WI38 (cell line): ENCODE measurements around the gene NEURL3.
"Not testable (repeated sequence)": the region's sequence is repeated elsewhere in the genome, so short reads cannot be mapped to it uniquely, and the experiment has no call there.

Source experiments
- H3K4me3 ChIP-seq: 2 replicates; pipeline ENCODE4 v1.5.1; 2011; ENCODE audit warnings: low read depth, mild to moderate bottlenecking, control low read depth, low read length
- TF ChIP-seq, protein P1 (sequence below): IDR thresholded peaks from 2 replicates; pipeline ENCODE4 v1.5.1; 2012; ENCODE audit warnings: low read depth, mild to moderate bottlenecking, control low read depth, low read length

The NEURL3 gene

DNA sequence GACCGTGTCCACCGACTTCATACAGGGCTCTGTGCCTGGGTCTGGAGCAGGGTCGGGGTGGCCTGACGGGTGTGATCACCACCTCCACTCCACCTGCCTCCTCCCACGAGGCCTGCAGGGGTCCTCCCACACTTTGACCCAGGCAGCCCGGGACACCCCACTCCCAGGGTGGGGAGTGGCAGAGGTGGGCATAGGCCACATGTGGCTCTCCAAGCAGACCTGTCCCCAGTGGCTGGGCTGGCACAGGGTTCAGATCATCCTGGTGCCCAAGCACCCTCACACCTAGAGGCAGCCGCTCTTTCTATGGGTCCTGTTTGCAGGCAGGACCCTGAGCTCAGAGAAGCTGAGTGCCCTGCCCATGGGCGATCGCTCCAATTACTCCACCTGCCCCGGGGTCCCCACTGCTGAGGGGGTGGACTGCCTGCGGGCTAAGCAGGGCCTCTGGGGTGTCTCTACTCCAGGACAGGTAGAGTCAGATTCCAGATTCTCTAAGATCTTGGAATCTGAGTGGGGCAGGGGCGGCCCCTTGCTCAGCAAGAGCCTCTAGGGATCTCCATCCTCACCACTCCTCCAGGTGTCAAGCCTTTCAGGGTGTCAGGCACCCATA lies 1.4 kb downstream of the NEURL3 start:
- no peak overlapping the region for H3K4me3 ChIP-seq
- TF ChIP-seq, protein P1, sequence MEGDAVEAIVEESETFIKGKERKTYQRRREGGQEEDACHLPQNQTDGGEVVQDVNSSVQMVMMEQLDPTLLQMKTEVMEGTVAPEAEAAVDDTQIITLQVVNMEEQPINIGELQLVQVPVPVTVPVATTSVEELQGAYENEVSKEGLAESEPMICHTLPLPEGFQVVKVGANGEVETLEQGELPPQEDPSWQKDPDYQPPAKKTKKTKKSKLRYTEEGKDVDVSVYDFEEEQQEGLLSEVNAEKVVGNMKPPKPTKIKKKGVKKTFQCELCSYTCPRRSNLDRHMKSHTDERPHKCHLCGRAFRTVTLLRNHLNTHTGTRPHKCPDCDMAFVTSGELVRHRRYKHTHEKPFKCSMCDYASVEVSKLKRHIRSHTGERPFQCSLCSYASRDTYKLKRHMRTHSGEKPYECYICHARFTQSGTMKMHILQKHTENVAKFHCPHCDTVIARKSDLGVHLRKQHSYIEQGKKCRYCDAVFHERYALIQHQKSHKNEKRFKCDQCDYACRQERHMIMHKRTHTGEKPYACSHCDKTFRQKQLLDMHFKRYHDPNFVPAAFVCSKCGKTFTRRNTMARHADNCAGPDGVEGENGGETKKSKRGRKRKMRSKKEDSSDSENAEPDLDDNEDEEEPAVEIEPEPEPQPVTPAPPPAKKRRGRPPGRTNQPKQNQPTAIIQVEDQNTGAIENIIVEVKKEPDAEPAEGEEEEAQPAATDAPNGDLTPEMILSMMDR: no peak

DNA sequence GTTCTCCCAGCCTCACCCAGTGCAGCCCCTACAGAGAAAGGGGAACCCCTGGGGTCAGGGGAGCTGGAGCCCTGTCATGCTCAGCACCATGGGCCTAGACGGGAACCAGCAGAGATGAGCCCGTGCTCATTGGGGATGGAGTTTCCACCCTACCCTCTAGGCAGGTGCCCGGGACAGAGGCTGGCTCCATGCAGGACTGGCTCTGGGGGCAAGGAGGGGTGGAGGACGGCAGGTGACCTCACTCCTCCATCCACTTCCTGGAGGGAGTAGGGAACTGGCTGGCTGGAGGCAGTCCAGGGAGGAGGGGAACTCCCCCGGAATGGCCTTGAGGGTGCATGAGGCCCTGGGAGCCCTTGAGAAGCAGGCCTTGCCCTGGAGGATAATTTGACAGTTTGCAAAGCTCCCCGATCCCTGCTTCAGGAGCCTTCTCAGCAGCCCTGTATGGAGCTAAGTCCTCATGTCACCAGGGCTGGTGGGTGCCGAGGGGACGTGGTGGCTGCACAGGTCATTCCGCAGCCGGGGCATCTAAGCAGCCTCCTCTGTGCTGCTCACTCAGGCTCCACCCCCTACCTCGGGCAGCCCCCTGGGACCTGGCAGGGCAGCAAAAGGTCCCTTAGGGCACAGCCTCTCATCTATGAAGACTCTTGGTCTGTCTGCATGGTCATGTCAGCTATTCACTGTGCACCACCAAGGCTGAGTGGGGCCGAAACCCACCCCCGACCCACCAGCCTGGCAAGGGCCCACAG lies 2.1 kb downstream of the NEURL3 start:
- H3K4me3 ChIP-seq: no peak overlapping the region
- TF ChIP-seq, protein P1: no peak

DNA sequence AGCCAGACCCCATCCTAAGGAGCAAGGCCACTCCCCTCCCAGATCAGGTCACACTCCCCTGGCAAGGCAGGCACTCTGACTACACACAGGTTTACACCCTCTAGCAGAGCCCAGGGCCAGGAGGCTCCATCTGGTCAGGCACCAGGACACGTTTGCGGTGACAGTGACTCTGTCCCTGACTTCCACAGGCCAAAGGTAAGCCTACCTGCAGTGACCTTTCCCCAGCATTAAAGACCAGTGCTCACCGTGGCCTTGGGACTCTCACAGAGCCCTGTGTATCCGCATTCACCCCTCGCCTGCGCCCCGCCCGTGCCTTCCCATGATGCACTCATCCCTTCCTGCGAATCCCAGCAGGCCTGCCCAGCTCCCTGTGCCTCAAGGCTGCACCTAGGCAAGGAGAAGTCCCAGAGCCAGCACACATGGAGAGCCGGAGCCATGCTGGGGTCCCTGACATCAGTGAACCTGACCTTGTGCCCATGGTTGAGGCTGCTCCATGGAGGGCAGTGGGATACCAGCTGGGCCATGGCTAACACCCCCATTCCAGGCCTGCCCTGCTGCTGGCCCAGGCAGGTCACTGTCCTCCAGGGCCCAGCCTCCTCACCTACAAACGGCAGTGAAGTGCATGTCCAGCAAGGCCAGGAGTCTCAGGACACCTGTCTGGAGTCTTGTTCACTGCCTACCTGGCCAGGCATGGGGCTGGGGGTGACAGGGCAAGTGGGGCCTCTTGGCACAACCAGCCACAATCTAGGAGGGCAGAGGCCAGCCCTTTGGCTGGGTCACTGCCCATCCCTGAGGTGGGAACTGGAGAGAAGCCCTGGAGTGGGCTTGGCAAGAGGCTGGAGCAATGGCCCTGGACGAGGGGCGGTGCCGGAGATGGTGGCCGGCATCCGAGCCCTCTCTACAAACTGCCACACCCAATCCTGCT lies 3.0 kb downstream of the NEURL3 start:
- TF ChIP-seq, protein P1: no peak
- no peak overlapping the region for H3K4me3 ChIP-seq

DNA sequence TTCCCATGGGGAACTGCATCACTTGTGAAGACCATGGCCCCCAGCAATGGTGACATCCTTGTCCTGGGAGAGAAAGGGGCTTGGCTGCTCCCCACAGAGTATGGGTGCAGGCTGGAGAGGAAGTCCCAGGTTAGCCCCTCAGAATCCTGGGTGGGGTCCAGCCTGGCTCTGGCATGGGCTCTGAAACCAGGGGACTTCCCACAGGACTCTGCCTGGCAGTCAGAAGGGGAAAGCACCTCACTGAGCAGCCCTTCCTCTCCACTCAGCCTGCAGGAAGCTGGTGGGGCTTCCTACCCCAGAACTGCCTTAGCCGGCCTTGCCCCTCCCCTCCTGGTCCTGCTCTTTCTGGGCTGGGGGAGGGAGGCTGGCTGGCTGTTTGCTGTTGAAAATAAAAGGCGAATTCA lies 3.7 kb downstream of the NEURL3 start:
- TF ChIP-seq, protein P1: no peak
- no peak overlapping the region for H3K4me3 ChIP-seq

DNA sequence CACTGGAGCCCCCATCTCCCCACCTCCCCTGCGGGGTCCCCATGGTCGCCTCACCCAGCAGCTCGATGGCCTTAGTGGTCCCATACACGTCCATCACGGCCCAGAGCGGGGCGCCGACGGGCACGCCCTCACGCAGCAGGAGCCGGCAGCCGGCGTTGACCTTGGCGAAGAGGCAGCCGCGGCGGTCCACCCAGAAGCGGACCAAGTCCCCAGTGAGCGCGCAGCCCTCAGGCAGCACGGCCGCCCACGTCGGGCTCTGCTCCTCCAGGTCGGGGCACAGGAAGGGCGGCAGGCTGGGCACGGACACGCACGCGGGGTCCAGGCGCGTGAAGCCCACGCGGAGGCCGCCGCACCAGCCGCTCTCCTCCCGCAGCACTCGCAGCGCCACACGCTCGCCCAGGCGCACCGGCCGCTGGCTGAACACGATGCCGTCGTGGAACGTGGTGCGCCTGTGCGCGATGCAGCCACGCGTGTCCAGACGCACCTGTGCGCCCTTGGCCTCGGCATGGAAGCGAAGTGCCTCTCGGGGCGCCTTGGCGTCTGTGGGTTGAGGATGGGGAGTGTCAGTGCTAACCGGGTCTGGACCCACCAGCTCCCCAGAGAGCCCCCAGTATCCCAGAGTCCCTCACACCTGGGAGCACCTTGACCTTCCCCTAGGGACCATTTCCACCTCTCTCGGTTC lies 4.6 kb downstream of the NEURL3 start:
- no peak overlapping the region for H3K4me3 ChIP-seq
- TF ChIP-seq, protein P1: no peak

DNA sequence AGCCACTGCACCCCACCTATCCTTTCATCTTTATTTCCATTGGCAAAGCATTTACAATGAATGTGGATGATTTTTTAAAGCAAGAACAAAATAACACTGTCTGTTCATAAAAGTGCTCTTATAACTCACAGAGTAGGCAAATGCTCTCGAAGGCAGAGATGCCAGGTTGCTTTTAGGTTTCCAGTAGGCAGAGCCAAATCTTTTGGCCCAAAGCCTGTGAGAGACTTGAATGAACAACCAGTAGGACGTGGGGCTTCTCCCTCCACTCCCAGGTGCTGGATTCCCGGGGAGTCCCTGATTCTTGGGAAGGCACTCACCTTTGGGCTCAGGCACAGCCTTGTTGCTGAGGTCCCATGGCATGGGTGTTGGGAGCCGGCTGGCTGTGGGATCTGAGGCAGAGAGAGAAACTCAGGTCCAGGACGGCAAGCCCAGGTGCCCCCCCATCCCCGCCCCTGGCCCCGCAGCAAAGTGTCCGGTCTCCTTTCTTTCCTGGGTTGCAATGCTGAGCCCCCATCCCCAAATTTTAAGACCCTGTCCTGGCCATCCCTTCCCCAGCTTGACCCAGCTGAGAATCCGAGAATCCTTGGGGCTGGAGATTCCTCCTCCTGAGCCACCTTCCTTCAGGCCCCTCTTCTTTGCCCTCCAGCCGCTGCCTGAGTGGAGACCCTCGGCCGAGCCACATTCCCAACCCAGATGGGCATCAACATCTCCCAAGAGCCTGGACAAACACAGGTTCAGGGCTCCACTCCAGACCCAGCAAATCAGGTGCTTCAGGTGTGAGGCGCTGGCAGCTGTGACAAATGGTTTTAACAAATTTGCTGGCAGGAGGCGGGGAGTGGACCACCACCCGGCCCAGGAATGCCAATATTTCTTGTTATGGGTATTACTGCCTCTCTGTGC lies 5.8 kb downstream of the NEURL3 start:
- TF ChIP-seq, protein P1: no peak
- H3K4me3 ChIP-seq: no peak overlapping the region

DNA sequence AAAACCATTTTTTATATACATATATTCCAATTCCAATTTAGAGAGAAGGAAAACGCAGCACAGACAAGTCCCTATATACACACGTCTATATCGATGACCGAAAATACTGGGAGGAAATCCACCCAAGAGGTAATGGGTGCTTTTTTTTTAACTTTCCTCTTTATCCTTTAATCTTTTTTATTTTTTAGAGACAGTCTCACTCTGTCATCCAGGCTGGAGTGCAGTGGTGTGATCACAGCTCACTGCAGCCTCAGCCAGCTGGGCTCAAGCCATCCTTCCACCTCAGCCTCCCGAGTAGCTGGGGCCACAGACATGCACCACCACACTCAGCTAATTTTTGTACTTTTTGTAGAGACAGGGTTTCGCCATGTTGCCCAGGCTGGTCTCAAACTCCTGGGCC lies 6.5 kb downstream of the NEURL3 start:
- H3K4me3 ChIP-seq: not testable (repeated sequence)
